ENCODE results near the gene NRAP.

Gene NRAP

DNA sequence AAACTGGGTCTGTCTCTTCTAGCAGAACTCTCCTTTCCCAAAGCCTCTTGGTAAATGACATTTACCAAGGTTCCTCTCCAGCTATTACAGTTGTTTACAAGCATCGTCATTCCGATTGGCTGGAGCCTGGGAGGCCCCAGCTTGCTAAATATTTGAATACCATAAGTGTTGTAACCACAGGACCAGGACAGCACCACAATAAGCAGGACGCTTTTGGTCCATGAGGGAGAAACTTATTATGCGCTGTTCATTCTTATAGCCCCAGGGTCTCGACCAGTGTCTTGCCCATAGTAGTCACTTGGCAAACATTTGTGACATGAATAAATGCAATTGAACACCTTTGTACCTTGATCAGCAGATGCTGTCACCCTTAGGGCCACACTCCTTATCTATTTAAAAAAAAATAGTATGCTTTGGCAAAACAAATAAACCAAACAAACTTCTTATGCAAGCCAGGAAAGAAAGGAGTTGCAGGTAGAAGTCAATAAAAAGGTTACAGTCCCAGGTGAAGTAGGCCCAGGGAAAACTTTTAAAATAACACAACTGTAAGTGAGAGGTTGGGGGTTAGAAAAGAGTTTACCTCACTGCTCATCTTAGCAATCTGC, 32.8 kb downstream of the NRAP start:
- DNase-seq, result no peak

DNA sequence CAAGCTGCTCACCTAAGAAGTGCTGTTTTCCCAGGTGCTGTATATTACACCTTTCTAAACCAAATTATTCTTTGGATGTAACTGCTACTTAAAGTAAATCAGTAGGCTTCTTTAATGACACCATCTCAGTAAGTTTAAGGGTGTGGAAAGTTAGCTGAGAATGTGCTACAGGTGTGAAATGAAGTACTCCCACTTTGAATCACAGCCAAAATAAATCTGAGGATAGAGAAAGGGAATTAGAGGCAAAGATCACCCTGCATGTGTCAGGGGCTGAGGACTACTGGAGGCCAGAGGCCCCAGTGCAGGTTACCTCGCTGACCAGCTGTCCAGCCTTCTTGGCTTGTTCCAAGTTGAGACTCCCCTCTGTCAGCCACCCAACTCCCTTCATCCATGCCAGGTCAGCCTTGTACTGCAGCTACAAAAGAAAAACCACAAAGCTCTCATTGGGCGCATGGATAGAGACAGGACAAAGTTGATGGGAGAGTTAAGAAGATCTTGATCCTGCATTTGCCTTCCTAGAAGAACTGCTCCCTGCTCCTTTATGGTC, 35.2 kb downstream of the NRAP start:
- DNase-seq, result no peak

DNA sequence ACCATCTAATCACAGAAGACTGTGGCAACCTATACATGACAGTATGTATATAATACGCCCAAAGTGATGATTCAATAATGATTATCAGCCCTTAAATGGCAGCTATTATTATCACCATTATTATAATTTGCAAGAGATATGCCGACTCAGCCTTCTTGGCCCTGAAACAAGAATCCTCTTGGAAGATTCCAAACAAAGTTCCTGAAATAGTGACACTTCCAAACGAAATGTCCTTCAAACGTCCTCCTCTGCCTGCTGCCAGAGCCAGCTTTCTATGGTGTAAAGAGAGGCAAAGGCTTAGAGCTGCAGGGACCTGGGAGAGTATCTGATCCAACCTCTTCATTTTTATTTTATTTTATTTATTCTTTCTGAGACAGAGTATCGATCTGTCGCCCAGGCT, 36.0 kb downstream of the NRAP start:
- DNase-seq, result no peak

DNA sequence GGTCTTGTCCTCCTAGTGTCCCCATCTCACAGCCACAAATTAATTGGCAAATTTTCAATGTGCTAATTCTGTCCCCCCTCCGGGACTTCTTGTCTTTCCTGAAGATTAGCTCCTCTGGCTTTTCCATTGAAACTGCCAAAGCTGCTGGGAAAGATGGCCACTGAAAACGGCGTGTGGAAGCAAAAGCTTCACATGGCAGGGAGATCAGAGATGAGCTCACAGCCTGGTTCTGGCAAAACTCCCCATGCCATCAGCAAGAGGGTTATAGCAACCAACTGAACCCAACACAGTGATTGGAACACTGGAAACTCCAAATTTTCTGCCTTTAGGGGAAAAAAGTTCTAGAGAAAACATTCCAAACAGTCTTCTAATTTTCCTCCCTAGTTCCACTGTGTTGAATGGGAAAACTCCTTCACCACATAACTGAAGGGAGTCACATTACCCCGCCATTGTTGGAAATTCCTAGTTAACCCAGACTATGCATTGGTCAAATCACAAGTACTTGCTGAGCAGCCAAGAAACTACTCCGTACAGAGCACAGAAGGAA, 37.0 kb downstream of the NRAP start:
- DNase-seq, result no peak

DNA sequence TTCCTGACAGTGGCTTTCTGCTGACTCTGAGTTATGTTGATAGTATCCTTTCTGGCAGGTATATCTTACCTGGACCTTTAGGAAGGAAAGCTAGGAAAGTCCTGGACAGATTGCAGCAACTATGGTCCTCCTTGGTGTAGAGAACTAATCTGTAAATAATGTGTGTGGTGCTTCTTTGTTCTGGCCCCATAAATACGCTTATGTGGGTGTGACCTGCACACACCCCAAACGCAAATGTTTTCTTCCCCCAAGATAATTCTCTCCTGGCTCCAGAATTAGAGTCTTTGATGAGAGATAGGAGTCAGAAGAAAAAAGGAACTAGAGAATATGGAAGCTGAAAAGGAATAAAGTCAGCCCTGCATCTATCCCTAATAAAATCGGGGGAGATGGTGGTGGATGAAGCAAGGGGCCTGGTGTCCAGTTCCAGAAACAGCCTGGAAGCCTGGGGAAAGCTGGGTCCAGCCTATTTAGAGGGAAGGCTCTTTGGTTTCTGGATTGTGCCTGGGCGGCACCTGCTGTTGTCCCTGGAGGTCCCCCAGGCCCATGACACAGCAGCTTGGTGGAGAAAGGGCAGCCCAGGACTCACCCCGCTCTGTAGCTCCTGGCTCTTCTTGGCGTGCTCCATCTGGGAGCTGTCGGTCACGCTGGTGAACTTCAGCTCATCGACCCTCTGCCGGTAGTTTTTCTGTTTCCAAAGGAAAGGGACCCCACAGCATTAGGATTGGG, 38.2 kb downstream of the NRAP start:
- DNase-seq, result no peak

DNA sequence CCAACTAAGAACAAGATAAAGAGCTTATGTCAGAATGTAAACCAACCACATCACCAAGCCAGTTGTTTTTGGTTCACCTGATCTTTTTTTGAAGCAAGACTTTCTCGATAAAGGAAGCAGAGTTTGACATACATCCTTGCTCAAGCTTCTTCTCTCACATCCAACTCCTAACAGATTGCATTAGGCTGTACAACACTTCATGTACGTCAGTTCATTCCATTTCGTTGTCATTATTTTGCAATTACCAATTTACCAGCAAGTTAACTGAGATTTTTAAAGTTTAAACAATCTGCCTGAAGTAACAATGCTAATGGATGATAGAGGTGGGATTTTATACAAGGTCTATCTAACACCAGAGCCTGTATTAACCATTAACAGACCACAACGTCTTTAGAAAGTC, 41.0 kb downstream of the NRAP start:
- no peak for DNase-seq

DNA sequence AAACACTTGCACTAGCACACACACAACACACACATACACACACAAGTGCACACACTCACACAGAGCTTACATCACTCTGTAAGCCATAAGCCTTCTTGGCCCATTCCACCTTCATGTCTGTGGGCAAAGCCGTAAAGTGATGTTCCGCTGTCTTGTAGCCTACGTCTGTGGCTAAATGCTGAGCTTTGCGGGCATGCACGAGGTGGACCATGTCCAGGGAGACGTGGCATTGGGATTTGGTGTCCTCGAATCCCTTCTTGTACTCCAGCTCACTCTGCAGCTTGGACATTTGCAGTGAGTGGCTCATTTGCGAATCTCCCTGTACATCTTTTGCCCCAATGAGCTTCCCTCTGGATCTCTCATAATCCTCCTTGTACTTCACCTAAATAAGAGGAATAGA, 42.0 kb downstream of the NRAP start:
- DNase-seq, result no peak

DNA sequence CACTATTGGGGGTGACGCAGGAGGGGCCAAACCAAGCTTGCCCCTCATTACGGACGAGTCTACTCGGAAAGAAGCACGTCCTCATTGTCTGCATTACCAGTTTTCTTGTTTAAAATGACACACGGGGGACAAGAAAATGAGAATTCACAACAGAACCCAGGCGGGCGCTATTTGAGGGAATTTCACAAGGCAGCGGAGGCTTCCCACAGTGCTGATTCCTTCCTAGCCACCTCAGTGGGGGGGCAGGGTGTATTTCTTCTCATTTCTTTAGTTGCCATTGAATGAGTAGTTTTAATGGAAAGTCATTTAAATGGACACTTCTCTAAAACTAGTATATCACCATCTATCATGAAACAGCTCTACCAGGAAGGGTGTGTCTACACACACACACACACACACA, 42.9 kb downstream of the NRAP start:
- no peak for DNase-seq

DNA sequence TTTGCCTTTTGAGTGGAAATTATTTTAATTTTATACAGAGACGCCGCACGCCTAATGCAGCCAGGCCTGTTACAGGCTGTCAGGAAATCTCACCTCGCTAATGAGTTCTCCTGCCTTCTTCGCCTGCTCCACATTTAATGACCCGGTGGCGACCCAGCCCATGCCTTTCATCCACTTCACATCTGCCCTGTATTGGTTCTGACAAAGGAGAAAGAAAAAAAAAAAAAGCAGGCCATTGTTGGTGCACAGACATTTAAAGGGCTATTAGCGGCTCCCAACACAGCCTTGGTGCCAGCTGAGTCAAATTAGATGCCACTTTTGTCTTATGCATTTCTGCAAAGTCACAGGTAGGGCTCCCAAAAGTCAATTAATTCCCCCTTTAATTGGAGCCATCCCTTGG, 43.3 kb downstream of the NRAP start:
- no peak for DNase-seq

DNA sequence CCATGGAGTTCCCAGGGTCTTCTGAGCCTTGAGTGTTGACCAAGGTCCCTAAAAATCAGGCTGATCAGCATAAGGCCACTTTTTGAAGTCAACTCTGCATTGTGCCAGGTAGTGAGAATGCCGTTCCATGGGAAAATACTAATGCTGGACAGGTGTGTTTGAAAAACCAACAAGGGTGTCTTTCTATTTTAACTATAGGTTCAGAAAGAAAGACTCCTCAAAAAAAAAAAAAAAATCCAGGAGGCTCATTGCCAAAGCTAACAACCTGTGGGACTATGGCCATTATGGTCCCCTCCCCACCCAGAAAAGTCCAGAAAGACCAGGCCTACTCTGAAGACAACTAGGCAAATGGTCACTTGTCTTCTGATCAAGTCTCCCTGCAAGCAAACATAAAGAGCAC, 44.4 kb downstream of the NRAP start:
- no peak for DNase-seq

DNA sequence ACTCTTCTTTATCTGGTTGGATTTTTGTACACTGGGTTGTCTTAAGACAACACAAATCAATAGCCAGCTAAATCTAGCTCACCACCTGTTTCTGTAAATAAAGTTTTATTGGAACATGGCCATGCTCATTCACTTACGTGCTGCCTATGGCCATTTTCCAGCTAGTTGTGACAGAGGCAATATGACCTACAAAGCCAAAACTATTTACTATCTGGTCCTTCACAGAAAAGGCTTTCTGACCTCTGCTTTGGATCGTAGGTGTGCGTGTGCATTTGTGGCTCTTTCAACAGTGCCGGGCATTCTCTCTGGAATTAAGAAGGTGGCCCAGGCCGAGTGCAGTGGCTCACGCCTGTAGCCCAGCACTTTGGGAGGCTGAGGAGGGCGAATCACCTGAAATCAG, 45.5 kb downstream of the NRAP start:
- DNase-seq, result no peak

DNA sequence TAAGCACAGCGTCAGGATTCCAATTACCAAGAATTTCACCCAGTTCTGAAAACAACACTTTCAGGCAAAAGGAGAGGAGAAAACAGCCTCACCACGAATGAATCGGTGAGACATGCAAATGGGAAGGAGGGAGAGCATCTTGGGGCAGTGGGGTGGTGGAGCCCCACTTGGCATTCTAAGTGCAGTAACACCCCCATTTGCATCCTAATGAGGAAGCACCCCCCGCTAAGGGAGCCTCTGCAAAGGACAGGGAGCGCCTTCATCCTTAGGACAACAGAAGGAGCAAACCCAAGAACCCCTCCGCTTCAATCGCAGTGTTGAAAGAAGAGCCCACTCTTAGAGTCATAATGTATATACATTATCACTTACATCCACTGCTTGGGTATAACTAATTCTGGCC, 46.8 kb downstream of the NRAP start:
- no peak for DNase-seq

DNA sequence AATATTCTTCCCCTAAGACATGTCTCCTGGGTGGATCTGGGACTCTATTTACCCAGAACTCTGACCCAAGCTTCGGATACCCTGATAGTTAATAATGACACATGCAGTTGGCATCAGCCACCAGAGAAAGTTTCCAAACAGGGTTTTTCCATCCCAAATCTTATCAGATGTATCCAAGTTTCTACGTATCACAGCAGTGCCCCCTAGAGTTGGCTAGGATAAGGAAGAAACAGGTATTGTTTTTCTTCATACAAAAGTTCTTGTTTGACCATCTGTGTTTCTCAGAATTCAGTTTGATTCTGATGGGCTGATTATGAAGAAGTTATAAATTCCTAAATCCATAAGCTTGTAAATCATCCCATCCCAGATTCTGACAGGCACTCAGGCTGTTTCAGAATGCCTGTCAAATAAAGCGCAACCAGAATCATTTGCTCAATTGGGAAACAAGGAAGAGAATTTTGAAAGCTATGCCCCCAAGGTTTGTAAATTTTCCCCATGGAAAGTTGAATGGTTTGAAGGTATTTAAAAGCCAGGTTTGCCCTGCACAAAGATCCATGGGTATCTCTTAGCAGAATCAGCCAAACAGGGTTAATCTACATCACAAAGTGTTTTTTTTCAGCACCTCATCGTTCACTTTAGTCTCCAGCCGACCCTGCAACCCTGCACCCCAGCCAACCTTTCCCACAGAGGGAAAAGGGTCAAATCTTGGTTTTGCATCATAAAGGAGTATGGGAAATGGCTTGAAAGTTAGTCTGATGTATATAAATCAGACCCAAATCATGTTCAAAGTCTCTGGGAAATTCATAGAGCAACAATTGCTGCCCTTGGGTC, 47.4 kb downstream of the NRAP start:
- DNase-seq, result no peak

DNA sequence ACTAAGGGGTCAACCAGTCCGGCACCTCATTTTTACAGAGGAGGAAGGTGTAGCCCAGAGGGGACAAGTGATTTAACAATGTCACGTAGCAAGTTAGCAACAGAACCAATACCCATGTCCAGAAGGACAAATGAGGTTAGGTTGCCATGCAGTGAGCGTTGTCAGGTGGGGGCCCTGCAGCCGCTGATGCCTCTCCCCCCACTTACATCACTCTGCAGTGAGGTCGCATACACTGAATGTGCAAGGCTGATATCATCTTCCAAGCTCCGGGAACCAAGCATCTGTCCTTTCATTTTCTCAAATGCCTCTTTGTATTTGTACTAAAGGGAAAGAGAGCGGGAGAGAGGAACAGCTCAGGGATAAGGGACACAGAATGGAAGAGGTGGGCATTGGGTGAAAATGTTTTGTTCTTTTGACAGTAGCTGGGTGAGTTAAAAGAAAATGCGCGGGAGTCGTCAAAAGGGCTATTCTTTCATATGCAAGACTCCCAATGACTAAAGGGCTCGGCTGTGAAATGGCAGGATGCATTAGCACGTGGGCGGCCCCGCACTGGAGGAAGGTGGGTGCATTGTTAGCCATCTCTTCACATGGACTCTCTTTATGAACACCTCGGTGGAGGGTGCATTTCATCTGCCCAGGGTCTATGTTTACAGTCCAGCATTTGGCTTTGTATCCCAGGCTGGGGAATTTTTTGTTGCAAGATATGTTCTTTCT, 49.7 kb downstream of the NRAP start:
- no peak for DNase-seq

DNA sequence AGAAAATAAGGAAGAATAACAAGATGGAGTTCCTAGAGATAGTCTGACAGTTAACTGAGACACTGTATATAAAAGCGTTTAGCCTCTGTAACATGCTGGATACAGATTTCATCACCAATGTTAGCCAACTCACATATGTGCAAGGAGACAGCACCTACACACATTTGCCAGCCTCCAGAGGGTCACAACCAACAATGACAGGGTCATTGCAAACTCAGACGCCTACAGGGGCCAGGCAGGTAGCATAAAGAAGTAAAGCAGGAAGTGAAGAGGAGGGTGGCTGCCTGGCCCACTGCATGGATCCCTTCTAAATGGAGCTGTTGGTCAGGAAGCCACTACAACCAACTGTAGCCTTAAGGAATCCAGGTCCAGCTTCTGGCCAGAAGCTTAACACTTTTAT, 50.4 kb downstream of the NRAP start:
- no peak for DNase-seq

DNA sequence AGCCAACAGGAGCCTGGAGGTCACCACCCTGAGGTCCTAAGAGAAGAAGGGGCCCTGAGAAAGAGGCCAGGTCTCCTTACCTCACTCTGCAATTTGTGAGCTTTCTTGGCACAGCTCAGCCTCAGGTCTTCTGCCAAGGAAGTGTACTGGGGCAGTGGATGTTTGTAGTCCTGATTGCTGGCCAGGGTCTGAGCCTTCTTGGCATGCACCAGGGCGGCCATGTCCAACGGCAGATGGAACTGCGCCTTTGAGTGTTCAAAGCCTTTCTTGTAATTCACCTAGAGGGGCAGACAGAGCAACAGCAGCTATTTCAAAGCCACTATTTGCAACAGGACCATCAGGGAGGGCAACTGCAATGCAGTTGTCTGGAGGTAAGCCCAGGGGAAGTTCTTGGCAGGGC, 51.7 kb downstream of the NRAP start:
- no peak for DNase-seq

DNA sequence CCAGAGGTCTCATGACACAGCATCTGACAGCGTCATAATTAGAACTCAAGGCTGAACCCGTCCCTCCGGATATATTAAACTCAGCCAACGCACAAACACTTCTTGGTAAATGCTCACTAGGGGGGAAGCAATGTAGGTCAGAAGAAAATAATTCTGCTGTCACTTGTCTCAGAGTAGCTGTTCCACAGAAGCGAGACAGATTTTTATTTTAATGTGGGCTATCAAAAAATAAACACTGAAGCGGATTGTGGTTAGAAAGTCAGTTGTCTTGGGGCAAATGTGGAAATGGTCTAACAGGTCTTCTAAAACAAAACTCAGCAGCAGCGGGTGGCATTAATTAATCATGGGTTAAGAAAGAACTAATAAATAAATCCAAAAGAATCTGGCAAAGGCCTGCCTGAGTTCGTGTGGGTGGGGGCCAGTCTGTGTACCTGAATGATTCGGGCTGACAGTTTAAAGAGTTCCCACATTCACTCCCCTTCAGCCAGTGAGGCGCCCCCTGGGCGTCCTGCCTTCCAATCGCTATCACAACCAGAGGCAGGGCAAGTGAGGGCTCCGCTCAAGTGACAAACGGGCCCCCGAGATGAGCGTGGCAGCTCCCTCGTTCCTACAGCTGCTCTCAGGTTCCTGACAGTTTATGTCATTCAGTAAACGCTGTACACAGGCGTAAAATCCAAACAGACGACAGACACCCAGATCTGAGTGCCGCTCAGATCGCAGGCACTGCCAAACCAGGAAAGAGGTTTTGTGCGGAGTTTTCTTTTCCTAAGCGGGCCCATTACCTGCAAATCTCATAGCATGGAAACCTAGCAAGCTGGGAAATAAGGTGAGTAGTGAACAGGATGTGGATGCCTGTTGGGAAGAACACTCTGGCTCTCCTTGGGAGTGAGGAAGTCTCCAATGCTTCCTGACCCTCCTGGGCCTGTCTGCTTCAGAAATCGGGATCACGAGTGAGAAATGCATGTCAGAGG, 52.9 kb downstream of the NRAP start:
- no peak for DNase-seq

DNA sequence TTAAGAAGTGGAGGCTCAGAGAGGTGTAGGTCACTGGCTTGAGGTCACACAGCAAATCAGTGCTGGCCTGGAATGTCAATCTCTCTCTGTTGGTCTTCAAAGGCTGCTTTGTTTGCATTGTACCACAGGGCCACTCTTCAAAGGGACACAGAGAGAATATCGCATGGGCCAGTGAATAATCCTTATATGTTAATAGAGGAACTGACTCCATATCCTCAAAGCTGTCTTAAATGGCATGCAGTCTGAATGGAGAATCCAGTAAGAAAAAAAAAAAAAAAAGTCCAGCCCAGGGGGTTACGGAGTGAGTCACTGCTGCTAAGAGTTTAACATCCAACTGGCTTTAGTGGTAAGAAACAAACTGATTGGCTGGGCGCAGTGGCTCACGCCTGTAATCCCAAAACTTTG, 54.1 kb downstream of the NRAP start:
- DNase-seq, result no peak

DNA sequence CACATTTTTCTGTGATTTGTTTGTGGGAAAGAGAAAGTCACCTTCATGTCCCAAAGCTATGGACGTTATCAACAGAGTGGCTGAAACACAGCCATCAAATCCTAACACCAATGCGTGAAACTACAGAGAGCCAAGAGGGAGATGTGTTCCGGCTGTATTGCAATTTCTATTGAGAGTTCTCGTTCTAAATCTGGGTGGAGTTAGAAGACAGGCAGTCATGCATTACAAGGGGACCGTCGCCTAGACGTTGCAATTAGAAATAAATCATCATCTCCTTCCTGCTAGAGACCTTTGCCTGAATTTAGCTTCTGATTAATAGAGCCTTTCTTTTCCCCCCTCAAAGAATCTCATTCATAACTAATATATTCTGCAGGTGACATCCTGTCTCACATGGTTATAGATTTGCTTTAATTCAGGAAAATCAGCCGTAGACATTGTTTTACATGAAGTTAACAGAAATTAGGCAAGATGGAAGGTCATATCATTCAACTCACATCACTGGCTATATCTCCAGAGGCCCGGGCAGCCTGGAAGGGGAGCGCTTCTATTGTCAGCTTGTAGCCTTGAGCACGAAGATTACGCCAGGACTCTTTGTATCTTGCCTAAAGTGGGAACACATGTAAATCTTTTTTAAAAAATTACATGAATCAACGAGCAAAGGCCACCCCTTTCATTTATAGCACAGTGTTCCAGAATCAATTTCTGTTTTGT, 58.4 kb downstream of the NRAP start:
- DNase-seq, result no peak

DNA sequence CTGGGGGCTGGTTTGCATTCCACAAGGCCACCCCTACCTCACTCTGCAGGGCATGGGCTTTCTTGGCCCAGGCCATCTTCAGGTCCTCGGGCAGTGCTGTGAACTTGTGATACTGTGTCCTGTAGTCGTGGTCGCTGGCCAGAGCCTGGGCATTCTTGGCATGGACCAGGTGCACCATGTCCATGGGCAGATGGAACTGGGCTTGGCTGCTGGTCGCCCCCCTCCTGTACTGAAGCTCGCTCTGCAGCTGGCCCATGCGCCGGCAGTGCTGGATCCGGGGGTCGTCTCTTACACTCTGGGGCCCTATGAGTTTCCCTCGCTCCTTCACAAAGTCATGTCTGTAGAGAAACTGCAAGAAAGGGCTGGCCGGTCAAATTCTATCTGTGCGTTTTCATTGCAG, 59.3 kb downstream of the NRAP start:
- no peak for DNase-seq

Data from CD4-positive, alpha-beta T cell treated with Interleukin-10 for 1 hour (primary cell).